H9 (cell line): ENCODE measurements around the gene S100A16. TPM values are rescaled to one million over a fixed set of nuclear protein-coding genes. Genes with fewer than 3 reads are reported as not detected.

Source experiments
- DNase-seq: peaks from one replicate; pipeline ENCODE4 v3.0.0-alpha.2; 2017
- H2AFZ ChIP-seq: one replicate; pipeline ENCODE4 v1.6.1; 2013; ENCODE audit warnings: mild to moderate bottlenecking, low read length, control low read depth, moderate library complexity
- H2AK5ac ChIP-seq: 2 replicates; pipeline ENCODE4 v1.6.1; 2013; ENCODE audit warnings: low read length, control low read depth, mixed read lengths; ENCODE audit not compliant: insufficient read length
- H2BK120ac ChIP-seq: one replicate; pipeline ENCODE4 v1.6.1; 2013; ENCODE audit warnings: low read depth, mild to moderate bottlenecking, low read length, control low read depth, inconsistent platforms; ENCODE audit not compliant: poor library complexity, severe bottlenecking
- H2BK12ac ChIP-seq: 2 replicates; pipeline ENCODE4 v1.6.1; 2013; ENCODE audit warnings: low read length, control low read depth, mixed read lengths, low read depth; ENCODE audit not compliant: insufficient read length
- H2BK15ac ChIP-seq: 2 replicates; pipeline ENCODE4 v1.6.1; 2013; ENCODE audit warnings: low read depth, low read length, control low read depth
- H2BK20ac ChIP-seq: one replicate; pipeline ENCODE4 v1.6.1; 2013; ENCODE audit warnings: low read depth, mild to moderate bottlenecking, low read length, control low read depth, inconsistent platforms; ENCODE audit not compliant: poor library complexity, severe bottlenecking
- H2BK5ac ChIP-seq: 2 replicates; pipeline ENCODE4 v1.6.1; 2013; ENCODE audit warnings: low read length, control low read depth, mixed read lengths; ENCODE audit not compliant: insufficient read length
- H3K14ac ChIP-seq: 2 replicates; pipeline ENCODE4 v1.6.1; 2013; ENCODE audit warnings: low read length, control low read depth; ENCODE audit not compliant: insufficient read depth
- H3K18ac ChIP-seq: 2 replicates; pipeline ENCODE4 v1.6.1; 2013; ENCODE audit warnings: low read depth, mild to moderate bottlenecking, mixed read lengths, low read length, control low read depth; ENCODE audit not compliant: insufficient read length
- H3K23ac ChIP-seq: 2 replicates; pipeline ENCODE4 v1.6.1; 2013; ENCODE audit warnings: low read length, control low read depth, mixed read lengths, low read depth; ENCODE audit not compliant: insufficient read length
- H3K23me2 ChIP-seq: 2 replicates; pipeline ENCODE4 v1.6.1; 2013; ENCODE audit warnings: low read depth, mild to moderate bottlenecking, mixed read lengths, low read length, control low read depth; ENCODE audit not compliant: insufficient read length, poor library complexity, severe bottlenecking
- H3K27ac ChIP-seq: 2 replicates; pipeline ENCODE4 v1.5.1; 2013; ENCODE audit warnings: low read length, control low read depth, mixed read lengths, low read depth; ENCODE audit not compliant: insufficient read length
- H3K27me3 ChIP-seq: 2 replicates; pipeline ENCODE4 v1.6.1; 2013; ENCODE audit warnings: low read length, control low read depth, inconsistent platforms; ENCODE audit not compliant: insufficient read depth
- H3K4ac ChIP-seq: 2 replicates; pipeline ENCODE4 v1.6.1; 2013; ENCODE audit warnings: low read depth, mild to moderate bottlenecking, control low read depth, inconsistent platforms, low read length, moderate library complexity
- H3K4me1 ChIP-seq: 2 replicates; pipeline ENCODE4 v1.6.1; 2013; ENCODE audit warnings: low read length, control low read depth, inconsistent platforms; ENCODE audit not compliant: insufficient read depth
- H3K4me2 ChIP-seq: 2 replicates; pipeline ENCODE4 v1.6.1; 2013; ENCODE audit warnings: low read length, control low read depth, mixed read lengths; ENCODE audit not compliant: insufficient read length, insufficient read depth
- H3K56ac ChIP-seq: 2 replicates; pipeline ENCODE4 v1.6.1; 2013; ENCODE audit warnings: low read depth, mild to moderate bottlenecking, mixed read lengths, low read length, control low read depth; ENCODE audit not compliant: insufficient read length
- H3K79me1 ChIP-seq: 2 replicates; pipeline ENCODE4 v1.6.1; 2013; ENCODE audit warnings: low read depth, mild to moderate bottlenecking, moderate library complexity, low read length, control low read depth, inconsistent platforms; ENCODE audit not compliant: insufficient read depth, poor library complexity, severe bottlenecking
- H3K79me2 ChIP-seq: 2 replicates; pipeline ENCODE4 v1.6.1; 2013; ENCODE audit warnings: low read length, control low read depth, inconsistent platforms; ENCODE audit not compliant: insufficient read depth
- H3K9ac ChIP-seq: 2 replicates; pipeline ENCODE4 v1.6.1; 2013; ENCODE audit warnings: low read length, control low read depth, mixed read lengths; ENCODE audit not compliant: insufficient read length; ENCODE audit errors: extremely low read depth
- H3K9me3 ChIP-seq: one replicate; pipeline ENCODE4 v1.6.1; 2013; ENCODE audit warnings: low read depth, low read length, inconsistent platforms; ENCODE audit not compliant: control insufficient read depth
- H3T11ph ChIP-seq: one replicate; pipeline ENCODE4 v1.6.1; 2013; ENCODE audit warnings: mild to moderate bottlenecking, low read length, control low read depth, inconsistent platforms
- H4K20me1 ChIP-seq: one replicate; pipeline ENCODE4 v1.6.1; 2013; ENCODE audit not compliant: control insufficient read depth, insufficient read length, insufficient read depth
- H4K5ac ChIP-seq: 2 replicates; pipeline ENCODE4 v1.6.1; 2013; ENCODE audit warnings: low read depth, mild to moderate bottlenecking, mixed read lengths, low read length, control low read depth; ENCODE audit not compliant: insufficient read length
- H4K8ac ChIP-seq: replicated peaks from 2 replicates; pipeline ENCODE4 v1.6.1; 2013; ENCODE audit warnings: low read length, control low read depth, mixed read lengths, low read depth; ENCODE audit not compliant: insufficient read length
- H4K91ac ChIP-seq: 2 replicates; pipeline ENCODE4 v1.6.1; 2013; ENCODE audit warnings: low read depth, mild to moderate bottlenecking, moderate library complexity, mixed read lengths, low read length, control low read depth; ENCODE audit not compliant: insufficient read length
- H3K27ac Mint-ChIP-seq, 3 experiments: 2 replicates in 2 of 3; 3 replicates in 1 of 3; pipeline ENCODE4 v1.8.0; 2020 to 2021; ENCODE audit warnings: mixed read lengths in 3 of 3, mild to moderate bottlenecking in 1 of 3, moderate library complexity in 1 of 3
- H3K27me3 Mint-ChIP-seq: 2 replicates; pipeline ENCODE4 v1.8.0; 2021; ENCODE audit warnings: low read depth, mild to moderate bottlenecking, moderate library complexity, mixed read lengths
- H3K36me3 Mint-ChIP-seq, 3 experiments: 2 replicates in 2 of 3; 3 replicates in 1 of 3; pipeline ENCODE4 v1.8.0; 2020 to 2021; ENCODE audit warnings: low read depth in 3 of 3, mixed read lengths in 3 of 3; ENCODE audit not compliant: insufficient read depth in 1 of 3
- H3K4me1 Mint-ChIP-seq, 2 experiments: 2 replicates each; pipeline ENCODE4 v1.8.0; 2020; ENCODE audit warnings: mixed read lengths in 2 of 2
- H3K4me3 Mint-ChIP-seq, 2 experiments: 2 replicates in 1 of 2; 3 replicates in 1 of 2; pipeline ENCODE4 v1.8.0; 2020 to 2021; ENCODE audit warnings: mild to moderate bottlenecking in 2 of 2, mixed read lengths in 2 of 2, moderate library complexity in 1 of 2
- H3K9me3 Mint-ChIP-seq, 2 experiments: 2 replicates in 1 of 2; 3 replicates in 1 of 2; pipeline ENCODE4 v1.8.0; 2020; ENCODE audit warnings: mild to moderate bottlenecking in 2 of 2, mixed read lengths in 2 of 2, moderate library complexity in 1 of 2
- CTCF ChIP-seq: fragments of 200-600 bp; sonication (generic); conservative IDR thresholded peaks from 3 replicates; pipeline ENCODE4 v1.8.0; 2021; ENCODE audit warnings: antibody characterized with exemption, mild to moderate bottlenecking
- total RNA-seq: library from RNA; stranded (reverse); gene quantifications from 2 replicates; pipeline ENCODE4 v1.2.1, GENCODE V29; 2021

Gene S100A16
- total RNA-seq, 1 experiment from 2014 or later, result 8.0 TPM

GRCh38 chr1:153643816-153644215 is 30.9 kb upstream of the S100A16 start:
- H3K4me3 Mint-ChIP-seq, result no peak overlapping the region

More at GRCh38 chr1:153643816-153644215, 30.9 kb upstream of the S100A16 start:
- no peak overlapping the region for H3K4me2 ChIP-seq
- H3K27me3 ChIP-seq, result no peaks in the 10 kb centered on the region
- Mint-ChIP-seq H3K27me3 (no peaks in the 10 kb centered on the region), H3K9me3 (no peaks in the 10 kb centered on the region), H3K4me1 (peaks cover 6% of the 10 kb centered on the region in 2 experiments), H3K36me3 (peaks cover 44 to 78% (median 72%) of the 10 kb centered on the region in 3 experiments; a peak in 6 of 7 replicates), H3K27ac (no peak overlapping the region)
- H2BK15ac ChIP-seq, result no peak overlapping the region
- no peak overlapping the region for H4K5ac ChIP-seq
- H3K18ac ChIP-seq, result no peak overlapping the region
- H4K20me1 ChIP-seq, result no peaks in the 10 kb centered on the region
- H3K56ac ChIP-seq, result no peak overlapping the region
- no peak overlapping the region for H3K9ac ChIP-seq
- H4K91ac ChIP-seq, result no peak overlapping the region
- no peak overlapping the region for H2BK20ac ChIP-seq
- no peaks in the 10 kb centered on the region for H3K4me1 ChIP-seq
- DNase-seq, result no peak
- no peaks in the 10 kb centered on the region for H3K9me3 ChIP-seq
- H3K23ac ChIP-seq, result no peak overlapping the region
- no peak overlapping the region for H2BK5ac ChIP-seq
- no peak overlapping the region for H2AFZ ChIP-seq
- H2BK120ac ChIP-seq, result no peak overlapping the region
- H3K23me2 ChIP-seq, result no peaks in the 10 kb centered on the region
- peaks cover 4% of the 10 kb centered on the region for H3K79me1 ChIP-seq
- no peaks in the 10 kb centered on the region for H3K79me2 ChIP-seq
- H4K8ac ChIP-seq, result no peak overlapping the region
- no peak overlapping the region for H2AK5ac ChIP-seq
- no peak overlapping the region for H3K27ac ChIP-seq
- no peak overlapping the region for H3K14ac ChIP-seq
- TF ChIP-seq CTCF, result no peak
- H3T11ph ChIP-seq, result no peak overlapping the region
- H2BK12ac ChIP-seq, result no peak overlapping the region
- no peak overlapping the region for H3K4ac ChIP-seq
